ENCODE results near the gene TMEM184C. TPM values are rescaled to one million over a fixed set of nuclear protein-coding genes. Genes with fewer than 3 reads are reported as not detected.

The TMEM184C gene
- total RNA-seq, 1 donor from 2014 or later: 34.7 TPM

GRCh38 chr4:147628415-147628814, 11.2 kb downstream of the TMEM184C start:
- Mint-ChIP-seq H3K4me1 (no peaks in the 10 kb centered on the region), H3K4me3 (no peak overlapping the region), H3K36me3 (peaks cover 41% of the 10 kb centered on the region), H3K27ac (no peak overlapping the region), H3K27me3 (ENCODE audit: low read depth) (no peaks in the 10 kb centered on the region), H3K9me3 (no peaks in the 10 kb centered on the region)
- DNase-seq (ENCODE audit: low spot score in 2 of 2, unreplicated experiment in 2 of 2): no peak
- no peak for TF ChIP-seq CTCF (IDR thresholded peaks at IDR 0.05; ENCODE audit: unreplicated experiment)

GRCh38 chr4:147629783-147630730, 12.9 kb downstream of the TMEM184C start:
- Mint-ChIP-seq H3K27ac (no peak overlapping the region), H3K9me3 (no peaks in the 10 kb centered on the region), H3K36me3 (peaks cover 47% of the 10 kb centered on the region), H3K4me3 (no peak overlapping the region), H3K4me1 (no peaks in the 10 kb centered on the region), H3K27me3 (ENCODE audit: low read depth) (no peaks in the 10 kb centered on the region)
- TF ChIP-seq CTCF (IDR thresholded peaks at IDR 0.05; ENCODE audit: unreplicated experiment): no peak
- DNase-seq (ENCODE audit: low spot score in 2 of 2, unreplicated experiment in 2 of 2): no peak

- TF ChIP-seq CTCF (IDR thresholded peaks at IDR 0.05; ENCODE audit: unreplicated experiment): no peak
- no peaks in the 10 kb centered on the region for H3K4me1 Mint-ChIP-seq
- DNase-seq (ENCODE audit: low spot score in 2 of 2, unreplicated experiment in 2 of 2): no peak
- H3K27ac Mint-ChIP-seq: peak overlapping the region; percentile 30
- no peak overlapping the region for H3K4me3 Mint-ChIP-seq
- H3K27me3 Mint-ChIP-seq (ENCODE audit: low read depth): no peaks in the 10 kb centered on the region
- H3K9me3 Mint-ChIP-seq: peaks cover 16% of the 10 kb centered on the region
- peaks cover 55% of the 10 kb centered on the region for H3K36me3 Mint-ChIP-seq
Observed at GRCh38 chr4:147633113-147633512, 15.9 kb downstream of the TMEM184C start.

GRCh38 chr4:147633643-147634042, 16.4 kb downstream of the TMEM184C start:
- H3K4me3 Mint-ChIP-seq: no peak overlapping the region
- H3K36me3 Mint-ChIP-seq: peaks cover 51% of the 10 kb centered on the region
- no peak for TF ChIP-seq CTCF (IDR thresholded peaks at IDR 0.05; ENCODE audit: unreplicated experiment)

DNA sequence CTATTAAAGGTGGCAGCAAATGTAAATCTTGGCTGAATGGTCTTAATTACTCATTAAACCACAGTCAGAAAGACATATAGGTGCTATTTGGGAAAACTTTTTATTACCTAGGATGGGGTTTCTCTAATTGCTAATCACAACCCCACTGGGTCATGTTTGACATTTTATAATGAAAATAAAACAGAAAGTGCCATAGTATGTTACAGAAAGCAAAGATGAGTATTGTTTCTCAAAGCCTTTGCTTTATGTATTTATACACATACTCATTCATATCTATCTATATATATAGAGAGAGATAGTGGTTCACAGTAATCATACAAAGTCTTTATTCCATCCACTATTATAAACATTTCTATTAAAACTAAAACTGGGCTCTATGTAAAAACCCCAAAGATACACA, 18.2 kb downstream of the TMEM184C start:
- Mint-ChIP-seq H3K4me1 (no peaks in the 10 kb centered on the region), H3K36me3 (peaks cover 52% of the 10 kb centered on the region), H3K4me3 (no peak overlapping the region), H3K9me3 (peaks cover 16% of the 10 kb centered on the region), H3K27me3 (ENCODE audit: low read depth) (no peaks in the 10 kb centered on the region), H3K27ac (no peak overlapping the region)
- no peak for DNase-seq (ENCODE audit: low spot score in 2 of 2, unreplicated experiment in 2 of 2)
- TF ChIP-seq CTCF (IDR thresholded peaks at IDR 0.05; ENCODE audit: unreplicated experiment): no peak

More at GRCh38 chr4:147633643-147634042, 16.4 kb downstream of the TMEM184C start:
- no peaks in the 10 kb centered on the region for H3K4me1 Mint-ChIP-seq
- no peak overlapping the region for H3K27ac Mint-ChIP-seq
- no peak for DNase-seq (ENCODE audit: low spot score in 2 of 2, unreplicated experiment in 2 of 2)
- H3K27me3 Mint-ChIP-seq (ENCODE audit: low read depth): no peaks in the 10 kb centered on the region
- peaks cover 16% of the 10 kb centered on the region for H3K9me3 Mint-ChIP-seq
